Measurements from ENCODE around the gene SMARCAD1. TPM values are rescaled to one million over a fixed set of nuclear protein-coding genes. Genes with fewer than 3 reads are reported as not detected.

The SMARCAD1 gene
- total and polyA plus RNA-seq, 2 experiments from 2014 or later, result 14.1 to 26.3 TPM

- Histone ChIP-seq H3K36me3 (ENCODE audit: low read depth) (peaks cover 7% of the 10 kb centered on the region), H3K4me2 (ENCODE audit: unreplicated experiment) (no peak overlapping the region), H3K27me3 (replicated peaks; ENCODE audit: insufficient read depth) (no peaks in the 10 kb centered on the region), H3K4me3 (no peak overlapping the region), H3F3A (ENCODE audit: insufficient read depth) (no peaks in the 10 kb centered on the region), H3K9me2 (ENCODE audit: insufficient read depth) (no peaks in the 10 kb centered on the region), H3K79me2 (ENCODE audit: insufficient read depth) (peaks cover 86% of the 10 kb centered on the region), H3K27ac (no peak overlapping the region), H3K9me3 (ENCODE audit: low read depth) (no peaks in the 10 kb centered on the region), H4K20me1 (ENCODE audit: insufficient read depth) (no peaks in the 10 kb centered on the region), H2AFZ (no peak overlapping the region), H3K9ac (no peak overlapping the region), H3K4me1 (ENCODE audit: insufficient read depth) (no peaks in the 10 kb centered on the region)
- TF ChIP-seq EZH2phosphoT487 (IDR thresholded peaks at IDR 0.05; ENCODE audit: insufficient read depth, low read depth) (no peak), EZH2 (IDR thresholded peaks at IDR 0.05; ENCODE audit: insufficient read depth, poor library complexity, severe bottlenecking) (no peak)
- WGBS, 2 experiments (ENCODE audit: low coverage in 1 of 2, low lambda C conversion rate in 2 of 2, missing lambda C conversion rate in 2 of 2), result 91 to 93% methylated on average over 5 of the region's 5 CpGs
- in situ Hi-C loops (cut with MboI), result no loop called here
- no peak for DNase-seq
Measured at GRCh38 chr4:94228493-94229216, 21.0 kb downstream of the SMARCAD1 start.

- Histone ChIP-seq H3F3A (ENCODE audit: insufficient read depth) (no peaks in the 10 kb centered on the region), H3K9me2 (ENCODE audit: insufficient read depth) (no peaks in the 10 kb centered on the region), H3K9ac (no peak overlapping the region), H3K4me2 (ENCODE audit: unreplicated experiment) (no peak overlapping the region), H4K20me1 (ENCODE audit: insufficient read depth) (no peaks in the 10 kb centered on the region), H3K79me2 (ENCODE audit: insufficient read depth) (peaks cover 53% of the 10 kb centered on the region), H3K9me3 (ENCODE audit: low read depth) (no peaks in the 10 kb centered on the region), H3K27me3 (replicated peaks; ENCODE audit: insufficient read depth) (no peaks in the 10 kb centered on the region), H2AFZ (no peak overlapping the region), H3K27ac (no peak overlapping the region), H3K4me3 (no peak overlapping the region), H3K4me1 (ENCODE audit: insufficient read depth) (0 out of 2 replicates have a peak, but pooled peaks cover 4% of the 10 kb centered on the region), H3K36me3 (ENCODE audit: low read depth) (peaks cover 12% of the 10 kb centered on the region; the same call in 1 of the 2 replicates)
- WGBS, 2 experiments (ENCODE audit: low coverage in 1 of 2, low lambda C conversion rate in 2 of 2, missing lambda C conversion rate in 2 of 2), result 96 to 97% methylated on average over 6 of the region's 6 CpGs
- no peak for DNase-seq
- in situ Hi-C loops (cut with MboI), result no loop called here
- no peak for TF ChIP-seq EZH2 (IDR thresholded peaks at IDR 0.05; ENCODE audit: insufficient read depth, poor library complexity, severe bottlenecking)
- no peak for TF ChIP-seq EZH2phosphoT487 (IDR thresholded peaks at IDR 0.05; ENCODE audit: insufficient read depth, low read depth)
Measured at GRCh38 chr4:94232519-94232918, 24.9 kb downstream of the SMARCAD1 start.

GRCh38 chr4:94235825-94236224, 28.2 kb downstream of the SMARCAD1 start:
- H4K20me1 ChIP-seq (ENCODE audit: insufficient read depth), result no peaks in the 10 kb centered on the region
- H3F3A ChIP-seq (ENCODE audit: insufficient read depth), result no peaks in the 10 kb centered on the region
- H3K4me3 ChIP-seq, result no peak overlapping the region
- H3K27ac ChIP-seq, result no peak overlapping the region
- H3K9ac ChIP-seq, result no peak overlapping the region
- H3K9me3 ChIP-seq (ENCODE audit: low read depth), result no peaks in the 10 kb centered on the region
- no peak overlapping the region for H3K4me2 ChIP-seq (ENCODE audit: unreplicated experiment)
- 0 out of 2 replicates have a peak, but pooled peaks cover 4% of the 10 kb centered on the region for H3K4me1 ChIP-seq (ENCODE audit: insufficient read depth)
- H2AFZ ChIP-seq, result no peak overlapping the region
- DNase-seq, result peak; percentile 8
- in situ Hi-C loops (cut with MboI), result no loop called here
- H3K9me2 ChIP-seq (ENCODE audit: insufficient read depth), result no peaks in the 10 kb centered on the region
- H3K36me3 ChIP-seq (ENCODE audit: low read depth), result peaks cover 41% of the 10 kb centered on the region
- TF ChIP-seq EZH2 (IDR thresholded peaks at IDR 0.05; ENCODE audit: insufficient read depth, poor library complexity, severe bottlenecking) (no peak), EZH2phosphoT487 (IDR thresholded peaks at IDR 0.05; ENCODE audit: insufficient read depth, low read depth) (no peak)
- H3K79me2 ChIP-seq (ENCODE audit: insufficient read depth), result peaks cover 26% of the 10 kb centered on the region; the same call in 1 of the 2 replicates
- H3K27me3 ChIP-seq (replicated peaks; ENCODE audit: insufficient read depth), result no peaks in the 10 kb centered on the region

- Histone ChIP-seq H3K79me2 (ENCODE audit: insufficient read depth) (0 out of 2 replicates have a peak, but pooled peaks cover 17% of the 10 kb centered on the region), H3K9me3 (ENCODE audit: low read depth) (no peaks in the 10 kb centered on the region), H4K20me1 (ENCODE audit: insufficient read depth) (no peaks in the 10 kb centered on the region), H3K36me3 (ENCODE audit: low read depth) (peaks cover 53% of the 10 kb centered on the region), H3K4me1 (ENCODE audit: insufficient read depth) (0 out of 2 replicates have a peak, but pooled peaks cover 4% of the 10 kb centered on the region), H3K27me3 (replicated peaks; ENCODE audit: insufficient read depth) (no peaks in the 10 kb centered on the region), H3K4me3 (no peak overlapping the region), H3K4me2 (ENCODE audit: unreplicated experiment) (no peak overlapping the region), H2AFZ (no peak overlapping the region), H3K27ac (no peak overlapping the region), H3K9ac (no peak overlapping the region), H3F3A (ENCODE audit: insufficient read depth) (no peaks in the 10 kb centered on the region), H3K9me2 (ENCODE audit: insufficient read depth) (no peaks in the 10 kb centered on the region)
- 85 to 89% methylated on average over 4 of the region's 4 CpGs for WGBS, 2 experiments (ENCODE audit: low coverage in 1 of 2, low lambda C conversion rate in 2 of 2, missing lambda C conversion rate in 2 of 2)
- TF ChIP-seq EZH2phosphoT487 (IDR thresholded peaks at IDR 0.05; ENCODE audit: insufficient read depth, low read depth), result no peak
- in situ Hi-C loops (cut with MboI), result no loop called here
- DNase-seq, result no peak
Measured at GRCh38 chr4:94237271-94237670, 29.6 kb downstream of the SMARCAD1 start.
